SK-N-SH (cell line): ENCODE results near the gene RPA1. TPM values are rescaled to one million over a fixed set of nuclear protein-coding genes. Genes with fewer than 3 reads are reported as not detected.

ENCODE experiments used
- CTCF ChIA-PET: fragments of 300-600, 350-600 bp; formaldehyde crosslinking; extraction: SDS; loops from one replicate; lab custom pipeline; 2021; lab: Yijun Ruan, JAX
- POLR2A ChIA-PET: fragments of 350-600 bp; sonication (Branson Sonifier 250); formaldehyde crosslinking; extraction: SDS; loops from one replicate; lab custom pipeline; 2020; ENCODE audit warnings: antibody characterized with exemption, inconsistent platforms; lab: Yijun Ruan, JAX
- DNase-seq: peaks from one replicate; pipeline ENCODE4 v3.0.0; 2012
- H2AFZ ChIP-seq: fragments of 200-600 bp; sonication (generic); 2 replicates; pipeline ENCODE4 v1.8.1; 2016; ENCODE audit warnings: antibody characterized with exemption, mild to moderate bottlenecking, low read depth
- H3F3A ChIP-seq: fragments of 200-600 bp; sonication (generic); replicated peaks from 2 replicates; pipeline ENCODE3; 2016; ENCODE audit warnings: antibody characterized with exemption, mild to moderate bottlenecking; ENCODE audit not compliant: insufficient read depth
- H3K27ac ChIP-seq, 2 experiments: fragments of 200-500 bp in 1 of 2; fragments of 200-600 bp in 1 of 2; sonication (Bioruptor generic) in 1 of 2; sonication (generic), shearing (Covaris generic) in 1 of 2; 2 replicates each; pipeline versions ENCODE4 v1.5.1 to v1.6.1; 2014 to 2016; ENCODE audit warnings: low read depth in 2 of 2, inconsistent platforms in 1 of 2, low read length in 1 of 2, mild to moderate bottlenecking in 1 of 2, mixed read lengths in 1 of 2
- H3K27me3 ChIP-seq: fragments of 200-600 bp; sonication (generic), shearing (Covaris generic); 2 replicates; pipeline ENCODE4 v1.6.1; 2016; ENCODE audit warnings: mixed run types; ENCODE audit not compliant: insufficient read depth
- H3K36me3 ChIP-seq, 2 experiments: fragments of 200-500 bp in 1 of 2; fragments of 200-600 bp in 1 of 2; sonication (Bioruptor generic) in 1 of 2; sonication (generic) in 1 of 2; replicated peaks in 1 of 2; 2 replicates each; pipeline versions ENCODE3 to v1.5.1; 2014 to 2016; ENCODE audit warnings: low read length in 1 of 2, mild to moderate bottlenecking in 1 of 2; ENCODE audit not compliant: insufficient read depth in 2 of 2, control insufficient read depth in 1 of 2
- H3K4me1 ChIP-seq, 2 experiments: fragments of 200-500 bp in 1 of 2; fragments of 200-600 bp in 1 of 2; sonication (Bioruptor generic) in 1 of 2; sonication (generic), shearing (Covaris generic) in 1 of 2; 2 replicates each; pipeline versions ENCODE4 v1.5.1 to v1.6.1; 2014 to 2016; ENCODE audit warnings: low read depth in 1 of 2, low read length in 1 of 2, mixed run types in 1 of 2; ENCODE audit not compliant: insufficient read depth in 2 of 2, control insufficient read depth in 1 of 2
- H3K4me2 ChIP-seq: fragments of 200-600 bp; sonication (generic), shearing (Covaris generic); 2 replicates; pipeline ENCODE4 v1.6.1; 2017; ENCODE audit warnings: mixed run types
- H3K4me3 ChIP-seq, 2 experiments: fragments of 200-500 bp in 1 of 2; fragments of 200-600 bp in 1 of 2; sonication (Bioruptor generic) in 1 of 2; sonication (generic), shearing (Covaris generic) in 1 of 2; 2 replicates each; pipeline versions ENCODE4 v1.5.1 to v1.8.1; 2014 to 2016; ENCODE audit warnings: low read depth in 2 of 2, inconsistent platforms in 1 of 2, low read length in 1 of 2, mild to moderate bottlenecking in 1 of 2, mixed read lengths in 1 of 2, moderate library complexity in 1 of 2
- H3K79me2 ChIP-seq: fragments of 200-600 bp; sonication (generic); 2 replicates; pipeline ENCODE4 v1.8.1; 2017; ENCODE audit warnings: mild to moderate bottlenecking; ENCODE audit not compliant: insufficient read depth
- H3K9ac ChIP-seq: fragments of 200-600 bp; sonication (generic); 2 replicates; pipeline ENCODE4 v1.6.1; 2017; ENCODE audit warnings: mixed run types
- H3K9me2 ChIP-seq: fragments of 200-600 bp; sonication (generic); 2 replicates; pipeline ENCODE4 v1.6.1; 2017; ENCODE audit warnings: mixed run types
- H3K9me3 ChIP-seq: fragments of 200-600 bp; sonication (generic); 2 replicates; pipeline ENCODE4 v1.6.1; 2017; ENCODE audit warnings: mixed run types, mild to moderate bottlenecking, moderate library complexity
- H4K20me1 ChIP-seq: fragments of 200-600 bp; sonication (generic); 2 replicates; pipeline ENCODE4 v1.6.1; 2017; ENCODE audit warnings: mild to moderate bottlenecking, mixed run types; ENCODE audit not compliant: insufficient read depth
- EP300 ChIP-seq, 2 experiments: IDR thresholded peaks; 2 replicates each; pipeline versions ENCODE4 v1.4.0 to v1.6.1; 2012; ENCODE audit warnings: borderline replicate concordance in 1 of 2, low read depth in 1 of 2, low read length in 1 of 2
- EZH2phosphoT487 ChIP-seq: fragments of 200-600 bp; sonication (generic); IDR thresholded peaks from 2 replicates; pipeline ENCODE4 v1.6.1; 2017; ENCODE audit warnings: low read depth, mixed run types, mild to moderate bottlenecking, antibody characterized with exemption, moderate library complexity, borderline replicate concordance
- FOSL2 ChIP-seq: IDR thresholded peaks from 2 replicates; pipeline ENCODE4 v1.4.0; 2012; ENCODE audit warnings: low read depth, mild to moderate bottlenecking, moderate library complexity, borderline replicate concordance
- FOXM1 ChIP-seq: IDR thresholded peaks from 2 replicates; pipeline ENCODE4 v1.4.0; 2012; ENCODE audit warnings: low read depth, mild to moderate bottlenecking
- GABPA ChIP-seq: IDR thresholded peaks from 2 replicates; pipeline ENCODE4 v1.4.0; 2012; ENCODE audit warnings: low read depth, mild to moderate bottlenecking
- GATA2 ChIP-seq: sonication (generic); formaldehyde crosslinking; IDR thresholded peaks from 2 replicates; pipeline ENCODE4 v1.5.0; 2020; ENCODE audit warnings: mild to moderate bottlenecking, missing genetic modification reagents
- JUND ChIP-seq: IDR thresholded peaks from 2 replicates; pipeline ENCODE4 v1.4.0; 2012
- MAX ChIP-seq: IDR thresholded peaks from 2 replicates; pipeline ENCODE4 v1.4.0; 2012; ENCODE audit warnings: low read depth
- MEF2A ChIP-seq: IDR thresholded peaks from 2 replicates; pipeline ENCODE4 v1.4.0; 2012; ENCODE audit warnings: low read depth, borderline replicate concordance
- NFIC ChIP-seq: IDR thresholded peaks from 2 replicates; pipeline ENCODE4 v1.4.0; 2012; ENCODE audit warnings: borderline replicate concordance
- NRF1 ChIP-seq: IDR thresholded peaks from 2 replicates; pipeline ENCODE4 v1.6.1; 2012; ENCODE audit warnings: low read depth, mild to moderate bottlenecking, low read length
- RAD21 ChIP-seq: IDR thresholded peaks from 2 replicates; pipeline ENCODE4 v1.6.1; 2012; ENCODE audit warnings: mild to moderate bottlenecking, low read length
- RCOR1 ChIP-seq: fragments of 150-350 bp; IDR thresholded peaks from 2 replicates; pipeline ENCODE4 v1.6.1; 2017; ENCODE audit warnings: antibody characterized with exemption, low read length
- RFX5 ChIP-seq: IDR thresholded peaks from 2 replicates; pipeline ENCODE4 v1.6.1; 2012; ENCODE audit warnings: mild to moderate bottlenecking, improper control_type of control experiment, low read length
- RXRA ChIP-seq: IDR thresholded peaks from 2 replicates; pipeline ENCODE4 v1.4.0; 2012; ENCODE audit warnings: low read depth, mild to moderate bottlenecking, borderline replicate concordance
- SMC3 ChIP-seq: IDR thresholded peaks from 2 replicates; pipeline ENCODE4 v1.6.1; 2012; ENCODE audit warnings: low read depth, low read length, improper control_type of control experiment
- TEAD4 ChIP-seq: IDR thresholded peaks from 2 replicates; pipeline ENCODE4 v1.4.0; 2012; ENCODE audit warnings: mild to moderate bottlenecking, borderline replicate concordance; ENCODE audit not compliant: insufficient read depth
- ZBTB33 ChIP-seq: IDR thresholded peaks from 2 replicates; pipeline ENCODE4 v1.4.0; 2012; ENCODE audit warnings: low read depth, borderline replicate concordance
- WGBS: methylation state at CpG from one replicate; pipeline ENCODE4 v1.1.6; 2017; ENCODE audit warnings: low lambda C conversion rate; 5-methylcytosine and 5-hydroxymethylcytosine counted together
- polyA plus RNA-seq, 3 experiments: library from polyadenylated mRNA; depleted of rRNA; stranded (reverse); fragments of >200 nt; gene quantifications; 2 replicates each; pipeline ENCODE4 v1.2.3, GENCODE V29; 2012
- TF ChIP-seq, protein P1 (sequence below): fragments of 150-350 bp; IDR thresholded peaks from 2 replicates; pipeline ENCODE4 v1.6.1; 2016; ENCODE audit warnings: mild to moderate bottlenecking, low read depth, low read length

The RPA1 gene
- polyA plus RNA-seq, 1 of the 3 experiments (the other 2 are of a cell fraction), result 47.2 TPM

DNA sequence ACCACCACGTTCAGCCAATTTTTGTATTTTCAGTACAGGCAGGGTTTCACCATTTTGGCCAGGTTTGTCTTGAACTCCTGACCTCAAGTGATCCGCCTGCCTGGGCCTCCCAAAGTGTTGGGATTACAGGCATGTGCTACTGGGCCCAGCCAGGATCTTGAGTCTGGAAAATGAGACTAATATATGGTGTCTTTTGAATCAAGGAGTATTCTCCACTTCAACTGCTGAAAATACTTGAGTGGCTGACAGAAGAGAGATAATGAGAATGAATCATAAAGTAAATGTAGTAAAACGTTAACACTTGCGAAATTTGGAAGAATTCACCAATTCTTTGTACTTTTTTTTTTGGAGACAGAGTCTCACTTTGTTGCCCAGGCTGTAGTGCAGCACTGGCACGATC, 16.7 kb upstream of the RPA1 start:
- no peak overlapping the region for H3K4me2 ChIP-seq
- H3K9me2 ChIP-seq, result no peaks in the 10 kb centered on the region
- no peaks in the 10 kb centered on the region for H3K9me3 ChIP-seq
- ChIA-PET CTCF (interaction anchor here (0.9 kb wide), 1 partner anchor 13 kb away, joined by 3 read pairs; no protein-coding TSS in a partner anchor), POLR2A (no interaction called here)
- no peak overlapping the region for H2AFZ ChIP-seq
- peaks cover 7 to 10% of the 10 kb centered on the region in 2 experiments for H3K36me3 ChIP-seq
- H3K4me3 ChIP-seq, result no peak overlapping the region
- WGBS, result 86% methylated on average over 5 of the region's 5 CpGs
- H3F3A ChIP-seq, result no peaks in the 10 kb centered on the region
- H3K9ac ChIP-seq, result no peak overlapping the region
- H3K27ac ChIP-seq, result no peak overlapping the region
- H3K4me1 ChIP-seq, result no peaks in the 10 kb centered on the region
- H3K79me2 ChIP-seq, result peaks cover 11% of the 10 kb centered on the region
- TF ChIP-seq FOXM1 (no peak), EZH2phosphoT487 (no peak), MAX (no peak), FOSL2 (no peak), RAD21 (no peak), TEAD4 (no peak), NRF1 (no peak), MEF2A (no peak), ZBTB33 (no peak)
- TF ChIP-seq, protein P1, sequence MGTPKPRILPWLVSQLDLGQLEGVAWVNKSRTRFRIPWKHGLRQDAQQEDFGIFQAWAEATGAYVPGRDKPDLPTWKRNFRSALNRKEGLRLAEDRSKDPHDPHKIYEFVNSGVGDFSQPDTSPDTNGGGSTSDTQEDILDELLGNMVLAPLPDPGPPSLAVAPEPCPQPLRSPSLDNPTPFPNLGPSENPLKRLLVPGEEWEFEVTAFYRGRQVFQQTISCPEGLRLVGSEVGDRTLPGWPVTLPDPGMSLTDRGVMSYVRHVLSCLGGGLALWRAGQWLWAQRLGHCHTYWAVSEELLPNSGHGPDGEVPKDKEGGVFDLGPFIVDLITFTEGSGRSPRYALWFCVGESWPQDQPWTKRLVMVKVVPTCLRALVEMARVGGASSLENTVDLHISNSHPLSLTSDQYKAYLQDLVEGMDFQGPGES, result no peak
- no peaks in the 10 kb centered on the region for H4K20me1 ChIP-seq
- H3K27me3 ChIP-seq, result no peaks in the 10 kb centered on the region
- no peak for DNase-seq

GRCh38 chr17:1820528-1821252, 9.1 kb upstream of the RPA1 start:
- Histone ChIP-seq H3F3A (no peaks in the 10 kb centered on the region), H3K9ac (no peak overlapping the region), H3K4me1 (no peaks in the 10 kb centered on the region), H3K27me3 (no peaks in the 10 kb centered on the region), H3K27ac (no peak overlapping the region), H3K79me2 (peaks cover 19% of the 10 kb centered on the region), H3K4me2 (no peak overlapping the region), H3K4me3 (no peak overlapping the region), H4K20me1 (no peaks in the 10 kb centered on the region), H3K36me3 (peaks cover 10 to 12% of the 10 kb centered on the region in 2 experiments), H3K9me3 (no peaks in the 10 kb centered on the region), H2AFZ (no peak overlapping the region), H3K9me2 (no peaks in the 10 kb centered on the region)
- POLR2A ChIA-PET, result no interaction called here
- CTCF ChIA-PET, result interaction anchor here (1.3 kb wide), 1 partner anchor 31 kb away, joined by 3 read pairs; no protein-coding TSS in a partner anchor
- 83% methylated on average over 7 of the region's 7 CpGs for WGBS
- DNase-seq, result no peak
- TF ChIP-seq GATA2, result no peak
- no peak for TF ChIP-seq NFIC
- no peak for TF ChIP-seq ZBTB33
- TF ChIP-seq EP300 (IDR thresholded peaks at IDR 0.05; ENCODE audit: borderline replicate concordance in 1 of 2, low read depth in 1 of 2, low read length in 1 of 2), result no peak
- TF ChIP-seq FOSL2, result no peak
- TF ChIP-seq GABPA, result no peak
- TF ChIP-seq RXRA, result no peak
- no peak for TF ChIP-seq RFX5
- no peak for TF ChIP-seq JUND
- TF ChIP-seq SMC3, result no peak
- TF ChIP-seq FOXM1, result no peak
- no peak for TF ChIP-seq TEAD4
- TF ChIP-seq MEF2A, result no peak
- TF ChIP-seq RCOR1, result no peak
- TF ChIP-seq, protein P1, result no peak
